Epidermal melanocyte (primary cell): ENCODE results near the gene SLC19A1.

Experiments used
- DNase-seq: peaks from one replicate; pipeline ENCODE4 v3.0.0; 2011; ENCODE audit warnings: low spot score; ENCODE audit not compliant: insufficient read length

SLC19A1 gene

DNA sequence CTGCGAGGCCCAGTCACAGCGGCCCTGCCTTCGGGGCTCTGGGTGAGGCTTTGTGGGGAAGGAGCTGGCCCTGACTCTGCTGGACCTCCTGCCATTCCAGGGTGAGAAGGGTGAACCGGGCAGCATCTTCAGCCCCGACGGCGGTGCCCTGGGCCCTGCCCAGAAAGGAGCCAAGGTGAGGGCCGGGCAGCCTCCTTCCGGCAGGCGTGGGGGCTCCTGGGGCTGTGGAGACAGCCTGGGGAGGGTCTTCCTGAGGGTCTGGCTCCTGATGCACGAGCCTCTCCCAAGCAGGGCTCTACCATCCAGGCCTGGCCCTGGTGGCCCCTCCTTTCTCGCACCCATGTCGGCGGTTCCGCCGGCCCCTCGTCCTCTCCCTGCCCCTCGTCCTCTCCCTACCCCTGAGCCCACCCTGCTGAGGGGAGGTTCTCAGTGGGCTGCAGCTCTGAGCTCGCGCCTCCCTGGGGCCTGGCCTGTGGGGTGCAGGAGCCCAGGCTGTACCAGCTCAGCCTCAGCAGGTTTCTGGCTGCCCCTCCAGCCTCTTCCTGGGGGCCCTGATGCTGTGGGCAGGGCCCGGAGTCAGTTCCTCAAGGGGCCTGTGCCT lies 48.7 kb downstream of the SLC19A1 start:
- no peak for DNase-seq

GRCh38 chr21:45492765-45493164 lies 49.5 kb downstream of the SLC19A1 start:
- no peak for DNase-seq

- no peak for DNase-seq
Observed at GRCh38 chr21:45491623-45492022, 50.6 kb downstream of the SLC19A1 start.

DNA sequence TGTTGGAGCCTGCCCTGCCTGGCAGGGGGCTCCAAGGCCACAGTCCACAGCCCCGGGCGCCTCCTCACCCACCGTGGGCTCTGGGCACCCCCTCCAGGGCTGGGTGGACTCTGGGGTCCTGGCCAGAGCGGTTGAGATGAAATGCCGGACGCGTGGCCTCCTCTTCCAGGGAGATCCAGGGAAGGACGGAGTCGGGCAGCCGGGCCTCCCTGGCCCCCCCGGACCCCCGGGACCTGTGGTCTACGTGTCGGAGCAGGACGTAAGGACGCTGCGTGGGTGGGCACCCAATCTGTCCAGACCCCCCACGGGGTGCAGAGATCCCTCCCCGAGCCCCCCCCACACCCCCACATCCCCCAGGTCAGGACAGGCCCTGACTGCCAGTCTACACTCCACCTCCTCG lies 51.2 kb downstream of the SLC19A1 start:
- no peak for DNase-seq

DNA sequence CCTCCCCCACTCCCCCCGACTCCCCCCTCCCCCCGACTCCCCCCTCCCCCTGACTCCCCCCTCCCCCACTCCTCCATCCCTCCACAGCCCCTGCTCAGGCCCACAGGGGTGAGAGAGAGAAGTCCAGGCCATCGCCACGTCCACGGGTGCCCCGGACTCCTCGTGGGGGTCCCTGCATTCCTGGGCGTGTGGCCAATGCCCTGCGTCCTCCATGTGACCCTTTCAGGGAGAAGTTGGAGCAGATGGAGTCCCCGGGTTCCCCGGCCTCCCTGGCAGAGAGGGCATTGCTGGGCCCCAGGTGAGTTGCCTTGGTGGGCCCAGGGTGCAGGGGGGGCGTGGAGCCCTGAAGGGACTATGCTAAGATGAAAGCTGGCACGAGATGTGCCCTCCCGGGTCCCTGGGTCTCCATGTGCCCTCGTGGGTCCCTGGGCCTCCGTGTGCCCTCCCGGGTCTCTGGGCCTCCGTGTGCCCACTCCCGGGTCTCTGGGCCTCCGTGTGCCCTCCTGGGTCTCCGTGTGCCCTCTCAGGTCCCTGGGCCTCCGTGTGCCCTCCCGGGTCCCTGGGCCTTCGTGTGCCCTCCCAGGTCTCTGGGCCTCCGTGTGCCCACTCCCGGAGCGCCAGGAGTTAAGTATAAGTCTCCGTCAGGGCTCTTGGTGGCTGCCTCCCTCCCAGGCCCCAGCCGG lies 52.0 kb downstream of the SLC19A1 start:
- no peak for DNase-seq

DNA sequence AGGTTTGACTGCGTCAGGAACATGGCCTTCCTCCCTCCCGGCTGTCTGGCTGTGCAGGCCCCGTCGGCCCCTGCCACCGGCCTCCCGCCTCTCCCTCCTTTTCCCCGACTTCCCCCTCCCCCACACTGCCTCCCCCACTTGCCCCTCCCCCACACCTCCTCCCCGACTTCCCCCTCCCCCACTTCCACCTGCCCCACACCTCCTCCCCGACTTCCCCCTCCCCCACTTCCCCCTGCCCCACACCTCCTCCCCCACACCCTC lies 52.6 kb downstream of the SLC19A1 start:
- no peak for DNase-seq

- no peak for DNase-seq
Observed at GRCh38 chr21:45488931-45489721, 53.1 kb downstream of the SLC19A1 start.

DNA sequence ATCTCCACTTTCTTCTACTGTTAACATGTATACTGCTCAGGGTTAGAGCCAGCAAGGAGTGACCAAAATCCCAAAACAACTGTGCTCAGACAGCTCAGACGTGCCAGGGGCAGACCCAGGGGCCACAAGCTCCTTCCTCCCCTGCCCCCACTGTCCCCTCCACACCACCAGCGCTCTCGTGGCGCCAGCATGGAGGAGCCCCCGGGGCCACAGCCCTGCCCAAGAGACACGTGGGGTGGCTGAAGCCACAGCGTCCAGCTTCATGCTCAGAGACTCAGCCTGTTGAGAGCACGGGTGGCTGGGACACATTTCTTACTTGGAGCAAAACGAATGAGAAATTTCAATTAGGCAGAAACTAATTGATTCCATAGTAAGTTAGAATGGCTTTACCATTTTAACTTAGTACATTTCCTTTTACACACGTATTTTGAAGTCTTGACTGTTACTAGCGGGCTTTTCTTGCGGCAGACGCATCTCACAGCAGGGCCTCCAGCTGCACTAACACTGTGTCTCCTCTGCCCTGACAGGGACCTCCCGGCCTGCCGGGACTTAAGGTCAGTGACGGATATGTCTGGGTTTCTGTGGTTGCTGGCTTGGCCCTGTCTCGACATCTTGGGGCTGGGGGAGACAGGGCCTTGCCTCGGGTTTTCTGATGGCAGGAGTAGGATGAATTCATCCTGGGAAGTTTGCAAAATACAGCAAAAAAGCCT lies 54.2 kb downstream of the SLC19A1 start:
- no peak for DNase-seq

DNA sequence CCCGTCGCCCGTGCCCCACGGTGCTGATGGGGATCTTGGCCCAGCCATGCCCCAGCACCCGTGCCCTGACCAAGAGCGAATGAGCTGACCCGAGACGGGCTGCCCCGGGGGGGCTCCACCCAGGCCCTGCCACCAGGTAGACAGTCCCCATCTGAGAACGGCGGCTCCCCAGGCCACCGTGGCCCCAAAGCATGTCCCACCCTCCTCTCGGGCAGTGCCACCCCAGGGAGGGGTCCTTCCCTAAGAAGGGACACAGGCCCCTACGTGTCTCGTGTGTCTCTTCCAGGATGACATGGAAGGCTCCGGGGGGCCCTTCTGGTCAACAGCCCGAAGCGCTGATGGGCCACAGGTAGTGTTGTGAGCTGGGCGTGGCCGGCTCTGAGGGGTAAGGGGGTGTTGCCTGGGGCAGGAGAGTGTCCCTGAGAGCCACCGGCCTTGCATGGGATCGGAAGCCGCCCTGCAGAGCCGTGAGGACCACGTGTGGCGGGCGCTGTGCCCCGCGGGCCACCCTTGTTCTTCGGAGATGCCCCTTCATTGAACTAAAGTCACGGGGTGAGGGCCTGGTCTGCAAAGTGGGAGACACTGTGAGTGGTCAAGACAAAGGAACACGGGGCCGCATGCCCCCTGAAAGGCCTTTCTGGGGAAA lies 55.0 kb downstream of the SLC19A1 start:
- no peak for DNase-seq

DNA sequence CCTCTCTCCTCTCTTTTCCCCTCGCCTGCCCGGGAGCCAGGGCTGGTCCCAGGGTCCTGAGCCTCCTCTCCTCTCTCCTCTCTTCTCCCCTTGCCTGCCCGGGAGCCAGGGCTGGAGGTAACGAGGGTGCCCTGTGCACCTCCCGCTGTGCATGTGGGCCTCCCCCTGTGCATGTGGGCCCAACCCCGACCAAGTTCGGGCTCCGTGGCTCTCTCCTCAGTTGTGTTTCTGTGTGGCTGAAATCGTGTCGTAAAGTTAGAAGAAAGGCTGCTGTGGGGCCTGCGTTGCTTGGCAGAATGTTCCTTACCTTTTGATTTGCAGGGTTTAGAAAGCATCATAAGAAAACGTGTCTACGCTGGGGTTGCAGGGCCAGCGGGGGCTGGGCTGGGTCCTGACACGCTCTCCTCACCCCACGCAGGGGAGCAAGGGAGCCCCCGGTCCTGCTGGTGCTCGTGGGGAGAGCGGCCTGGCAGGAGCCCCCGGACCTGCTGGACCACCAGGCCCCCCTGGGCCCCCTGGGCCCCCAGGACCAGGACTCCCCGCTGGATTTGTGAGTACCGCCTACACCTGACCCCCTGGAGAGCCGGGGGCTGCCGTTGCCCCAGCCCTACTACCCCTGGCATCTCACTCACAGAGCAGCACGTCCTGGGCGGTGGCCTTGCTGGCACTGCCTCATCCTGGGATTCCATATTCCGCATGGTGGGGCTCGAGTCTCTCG lies 55.6 kb downstream of the SLC19A1 start:
- no peak for DNase-seq

DNA sequence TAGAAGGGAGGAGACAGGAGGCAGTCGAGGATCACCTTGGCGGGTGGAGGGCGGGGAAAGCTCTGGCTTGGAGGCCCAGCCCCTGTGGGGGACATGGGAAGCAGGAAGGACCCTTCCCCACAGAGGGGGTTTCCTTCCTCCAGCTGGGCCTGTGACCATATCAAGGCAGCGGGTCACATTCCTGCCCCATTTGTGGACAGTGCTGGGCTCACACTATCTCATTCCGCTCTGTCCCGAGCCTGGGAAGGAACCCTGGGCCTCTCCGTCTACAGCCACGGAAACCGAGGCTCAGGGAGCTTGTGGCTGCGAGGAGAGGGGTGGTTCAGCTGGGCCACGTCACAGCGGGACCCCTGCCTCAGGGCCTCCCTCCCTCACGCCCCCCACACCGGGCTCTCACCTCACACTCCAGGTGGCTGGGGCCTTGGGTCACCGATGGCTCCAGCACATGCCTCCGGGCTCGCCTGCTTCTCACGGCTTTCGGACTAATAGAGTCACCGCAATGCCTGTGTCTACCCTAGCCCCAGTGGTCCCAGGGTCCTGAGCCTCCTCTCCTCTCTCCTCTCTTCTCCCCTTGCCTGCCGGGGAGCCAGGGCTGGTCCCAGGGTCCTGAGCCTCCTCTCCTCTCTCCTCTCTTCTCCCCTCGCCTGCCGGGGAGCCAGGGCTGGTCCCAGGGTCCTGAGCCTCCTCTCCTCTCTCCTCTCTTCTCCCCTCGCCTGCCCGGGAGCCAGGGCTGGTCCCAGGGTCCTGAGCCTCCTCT lies 56.4 kb downstream of the SLC19A1 start:
- no peak for DNase-seq

DNA sequence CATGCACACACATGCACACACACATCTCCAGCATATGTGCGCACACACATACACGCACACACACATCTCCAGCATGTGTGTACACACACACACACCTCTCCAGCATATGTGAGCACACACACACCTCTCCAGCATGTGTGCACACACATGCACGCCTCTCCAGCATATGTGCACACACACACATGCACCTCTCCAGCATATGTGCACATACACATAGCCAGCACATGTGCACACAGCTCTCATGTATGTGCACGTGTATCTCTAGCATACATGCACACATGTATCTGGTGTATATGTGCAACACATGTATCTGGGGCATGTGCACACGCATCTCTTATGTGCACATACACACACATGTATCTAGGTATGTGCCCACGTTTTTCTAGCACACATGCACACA lies 57.9 kb downstream of the SLC19A1 start:
- no peak for DNase-seq

- no peak for DNase-seq
Observed at GRCh38 chr21:45482899-45483821, 59.1 kb downstream of the SLC19A1 start.

GRCh38 chr21:45481977-45482898 lies 60.0 kb downstream of the SLC19A1 start:
- no peak for DNase-seq

DNA sequence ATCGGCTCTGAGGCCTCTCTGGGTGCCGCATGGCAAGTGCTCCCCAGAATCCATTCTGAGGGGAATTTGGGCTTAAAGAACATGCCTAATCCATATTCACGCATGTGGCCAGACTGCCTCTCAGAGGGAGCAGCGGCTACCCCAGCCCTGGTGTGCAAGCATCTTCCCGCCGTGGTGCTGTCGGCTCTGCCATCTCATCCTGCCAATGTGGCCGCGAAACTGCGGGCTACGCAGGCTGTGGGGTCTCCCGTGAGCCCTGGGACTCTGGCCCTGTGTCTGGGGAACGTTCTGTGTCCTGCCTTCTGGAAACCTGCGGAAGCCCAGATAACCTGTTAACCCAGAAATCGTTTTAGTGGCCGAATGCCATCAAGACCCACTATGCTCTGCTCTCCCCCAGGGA lies 60.7 kb downstream of the SLC19A1 start:
- DNase-seq = no peak

DNA sequence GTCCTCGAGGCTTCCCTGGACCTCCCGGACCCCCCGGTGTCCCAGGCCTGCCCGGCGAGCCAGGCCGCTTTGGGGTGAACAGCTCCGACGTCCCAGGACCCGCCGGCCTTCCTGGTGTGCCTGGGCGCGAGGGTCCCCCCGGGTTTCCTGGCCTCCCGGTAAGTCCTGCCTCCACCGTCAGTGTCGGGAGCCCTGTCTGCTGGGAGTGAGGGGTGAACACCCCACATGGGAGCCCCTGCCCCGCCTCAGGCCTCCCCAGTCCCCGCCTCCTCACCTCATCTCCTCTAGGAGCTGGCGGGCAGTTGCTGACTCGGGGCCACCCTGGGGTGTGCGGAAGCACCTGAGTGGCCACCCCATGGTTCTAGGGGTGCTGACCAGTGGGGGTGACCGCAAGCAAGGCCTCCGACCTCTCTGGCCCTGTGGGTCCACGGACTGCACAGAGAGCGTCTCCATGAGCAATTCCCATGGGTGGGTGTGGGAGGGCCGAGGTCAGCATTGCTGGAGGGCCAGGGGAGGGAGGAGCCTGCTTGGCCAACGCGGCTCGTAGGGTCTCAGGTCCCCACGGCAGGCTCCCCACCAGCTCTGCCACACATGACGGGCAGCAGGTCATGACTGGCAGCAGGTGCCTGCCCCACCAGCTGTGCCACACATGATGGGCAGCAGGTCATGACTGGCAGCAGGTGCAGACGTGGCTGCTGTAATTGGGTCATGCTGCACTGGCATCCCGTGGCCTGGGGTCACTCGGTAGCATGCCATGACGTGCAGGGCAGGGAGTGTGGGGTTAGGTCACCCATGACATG lies 61.3 kb downstream of the SLC19A1 start:
- no peak for DNase-seq
